Measurements from ENCODE around the gene MERTK. TPM values are rescaled to one million over a fixed set of nuclear protein-coding genes. Genes with fewer than 3 reads are reported as not detected.

The MERTK gene
- total and polyA plus RNA-seq, 2 of the 8 experiments (the other 6 are each of a cell fraction or from before 2014, with no cell fraction given), result 6.5 to 7.0 TPM

DNA sequence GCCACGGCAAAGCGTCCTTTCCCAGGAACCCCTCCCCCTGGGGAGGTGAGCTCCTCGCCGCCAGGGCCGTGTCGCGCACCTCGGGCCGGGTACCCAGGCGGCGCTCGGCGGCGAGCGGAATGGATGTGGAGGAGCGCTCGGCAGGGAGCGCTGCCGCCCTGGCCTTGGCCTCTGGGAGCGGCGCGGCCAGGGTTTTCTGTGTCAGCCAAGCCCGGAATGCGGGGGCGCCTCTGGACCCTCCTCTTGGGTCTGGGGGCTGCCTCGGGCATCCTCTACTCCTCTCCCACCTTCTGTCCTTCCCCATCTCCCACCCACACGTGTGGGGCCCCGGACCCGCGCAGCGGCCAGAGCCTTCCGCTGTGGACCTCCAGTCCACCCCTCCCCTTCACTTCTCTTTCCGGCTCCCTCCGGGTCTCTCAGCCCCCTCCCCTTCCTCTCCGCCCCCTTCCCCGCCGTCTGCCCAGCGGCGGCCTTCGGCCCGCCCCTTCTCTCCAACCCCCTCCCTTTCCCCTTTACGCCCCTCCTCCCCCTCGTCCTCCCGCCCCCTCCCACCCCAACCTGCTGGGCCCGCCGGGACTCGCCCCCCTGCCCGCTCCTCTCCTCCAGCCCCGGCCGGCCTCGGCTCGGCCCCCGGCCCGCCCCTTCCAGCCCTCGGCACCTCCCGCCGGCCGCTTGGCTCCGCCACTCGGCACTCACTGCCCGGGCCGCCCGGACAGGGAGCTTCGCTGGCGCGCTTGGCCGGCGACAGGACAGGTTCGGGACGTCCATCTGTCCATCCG is at the start of gene MERTK (continued):
- TF ChIP-seq, protein P1, sequence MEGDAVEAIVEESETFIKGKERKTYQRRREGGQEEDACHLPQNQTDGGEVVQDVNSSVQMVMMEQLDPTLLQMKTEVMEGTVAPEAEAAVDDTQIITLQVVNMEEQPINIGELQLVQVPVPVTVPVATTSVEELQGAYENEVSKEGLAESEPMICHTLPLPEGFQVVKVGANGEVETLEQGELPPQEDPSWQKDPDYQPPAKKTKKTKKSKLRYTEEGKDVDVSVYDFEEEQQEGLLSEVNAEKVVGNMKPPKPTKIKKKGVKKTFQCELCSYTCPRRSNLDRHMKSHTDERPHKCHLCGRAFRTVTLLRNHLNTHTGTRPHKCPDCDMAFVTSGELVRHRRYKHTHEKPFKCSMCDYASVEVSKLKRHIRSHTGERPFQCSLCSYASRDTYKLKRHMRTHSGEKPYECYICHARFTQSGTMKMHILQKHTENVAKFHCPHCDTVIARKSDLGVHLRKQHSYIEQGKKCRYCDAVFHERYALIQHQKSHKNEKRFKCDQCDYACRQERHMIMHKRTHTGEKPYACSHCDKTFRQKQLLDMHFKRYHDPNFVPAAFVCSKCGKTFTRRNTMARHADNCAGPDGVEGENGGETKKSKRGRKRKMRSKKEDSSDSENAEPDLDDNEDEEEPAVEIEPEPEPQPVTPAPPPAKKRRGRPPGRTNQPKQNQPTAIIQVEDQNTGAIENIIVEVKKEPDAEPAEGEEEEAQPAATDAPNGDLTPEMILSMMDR (IDR thresholded peaks at IDR 0.05; ENCODE audit: control extremely low read depth in 1 of 3, insufficient read depth in 1 of 3, low read depth in 1 of 3, low read length in 3 of 3), result peak; percentile 36 to 61 (median 50)
- TF ChIP-seq POLR2A (IDR thresholded peaks at IDR 0.05; ENCODE audit: control extremely low read depth in 1 of 2, low read depth in 2 of 2, low read length in 2 of 2) (peak; percentile 26 to 85; a peak in 2 of 3 replicates), RFX5 (IDR thresholded peaks at IDR 0.05; ENCODE audit: borderline replicate concordance, low read depth, low read length) (no peak), POLR2AphosphoS5 (IDR thresholded peaks at IDR 0.05; ENCODE audit: low read depth, low read length) (peak; percentile 40), YY1 (IDR thresholded peaks at IDR 0.05; ENCODE audit: low read depth, low read length) (no peak), ASH2L (IDR thresholded peaks at IDR 0.05; ENCODE audit: low read length) (peak; percentile 58), SIN3A (conservative IDR thresholded peaks at IDR 0.05 in 1 of 2, IDR thresholded peaks at IDR 0.05 in 1 of 2; ENCODE audit: low read depth in 1 of 2, low read length in 2 of 2) (peak in 1 of 2 experiments; percentile 49; a peak in 2 of 4 replicates), PHF8 (conservative IDR thresholded peaks at IDR 0.05; ENCODE audit: low read depth, low read length) (peak; percentile 85), SP2 (IDR thresholded peaks at IDR 0.05; ENCODE audit: low read length) (no peak), FOSL1 (IDR thresholded peaks at IDR 0.05; ENCODE audit: insufficient read depth, low read depth, low read length) (no peak), RXRA (IDR thresholded peaks at IDR 0.05; ENCODE audit: insufficient read depth, low read depth, low read length) (no peak), KDM4A (IDR thresholded peaks at IDR 0.05; ENCODE audit: low read depth, low read length, severe bottlenecking) (peak; percentile 83), TAF7 (optimal IDR thresholded peaks at IDR 0.05; ENCODE audit: borderline replicate concordance, low read depth, low read length) (peak; percentile 79), EGR1 (IDR thresholded peaks at IDR 0.05; ENCODE audit: borderline replicate concordance, low read depth, low read length) (0 out of 2 replicates have a peak, but pooled peaks have one; percentile 48), NANOG (IDR thresholded peaks at IDR 0.05; ENCODE audit: insufficient read depth, low read depth, low read length, poor library complexity, severe bottlenecking) (no peak), EZH2 (IDR thresholded peaks at IDR 0.05; ENCODE audit: low read depth, low read length, severe bottlenecking) (peak; percentile 14), SP1 (IDR thresholded peaks at IDR 0.05; ENCODE audit: low read depth, low read length) (no peak), RAD21 (IDR thresholded peaks at IDR 0.05 in 1 of 2, conservative IDR thresholded peaks at IDR 0.05 in 1 of 2; ENCODE audit: low read depth in 2 of 2, low read length in 2 of 2) (peak; percentile 55 to 64; a peak in 3 of 4 replicates)

All from H1 (cell line).